Esophagus squamous epithelium (tissue), 5 donors: Measurements from ENCODE around the gene KERA. TPM values are rescaled to one million over a fixed set of nuclear protein-coding genes. Genes with fewer than 3 reads are reported as not detected.

ENCODE experiments used
- DNase-seq: peaks from one replicate; lab custom pipeline; 2025; lab: John Stamatoyannopoulos, UW
- H3K27ac ChIP-seq, 4 donors: fragments of 200-600 bp; sonication (generic); one replicate each; pipeline ENCODE4 v1.5.1; 2016 to 2019; ENCODE audit warnings: mild to moderate bottlenecking in 1 of 4
- H3K27me3 ChIP-seq, 4 donors: fragments of 200-600 bp; sonication (generic); 1 replicate in 3 of 4; 2 replicates in 1 of 4; pipeline versions ENCODE4 v1.5.1 to v1.6.0; 2017 to 2021; ENCODE audit warnings: antibody characterized with exemption in 1 of 4
- H3K36me3 ChIP-seq, 3 donors: fragments of 200-600 bp; sonication (generic); one replicate each; pipeline ENCODE4 v1.5.1; 2016 to 2019
- H3K4me1 ChIP-seq, 3 donors: fragments of 200-600 bp; sonication (generic); one replicate each; pipeline ENCODE4 v1.5.1; 2017 to 2019
- H3K4me3 ChIP-seq, 4 donors: fragments of 200-600 bp; sonication (generic); 1 replicate in 3 of 4; 2 replicates in 1 of 4; pipeline ENCODE4 v1.5.1; 2016 to 2019; ENCODE audit warnings: mild to moderate bottlenecking in 2 of 4, moderate library complexity in 1 of 4
- H3K9me3 ChIP-seq, 3 donors: fragments of 200-600 bp; sonication (generic); one replicate each; pipeline ENCODE4 v1.5.1; 2016 to 2019
- CTCF ChIP-seq, 6 experiments: fragments of 450-650 bp in 4 of 6; fragments of 200-600 bp in 2 of 6; sonication (generic) in 2 of 6; IDR thresholded peaks; one replicate each; pipeline ENCODE4 v1.5.1; 2016 to 2019; ENCODE audit warnings: antibody characterized with exemption in 6 of 6, mild to moderate bottlenecking in 4 of 6, moderate library complexity in 4 of 6
- POLR2A ChIP-seq, 4 donors: fragments of 450-650 bp; IDR thresholded peaks; one replicate each; pipeline ENCODE4 v1.6.1; 2017; ENCODE audit warnings: antibody characterized with exemption in 4 of 4, mild to moderate bottlenecking in 4 of 4, moderate library complexity in 3 of 4
- WGBS, 2 donors: methylation state at CpG; one replicate each; pipeline ENCODE4 v1.1.5; 2018; 5-methylcytosine and 5-hydroxymethylcytosine counted together
- intact Hi-C: fragments of 100-400 bp; cut with DNase I; formaldehyde crosslinking; loops from one replicate; pipeline ENCODE4 v1.15.0; 2022
- total RNA-seq, 4 donors: library from RNA; depleted of rRNA; stranded (reverse); fragments of >200 nt; gene quantifications; one replicate each; pipeline ENCODE4 v1.1.0, GENCODE V29; 2016
- donor health status: DM: yes; HTN: yes; CAD: no.

The KERA gene
- total RNA-seq, 4 donors from 2014 or later = not detected

GRCh38 chr12:91021076-91021475, 36.7 kb downstream of the KERA start:
- TF ChIP-seq CTCF (IDR thresholded peaks at IDR 0.05) (no peak), POLR2A (IDR thresholded peaks at IDR 0.05) (no peak)
- intact Hi-C loops = no loop called here
- peaks cover 0 to 4% (median 0%) of the 10 kb centered on the region in 3 donors for H3K4me1 ChIP-seq
- H3K36me3 ChIP-seq = no peaks in the 10 kb centered on the region
- DNase-seq = no peak
- no peak overlapping the region for H3K27ac ChIP-seq
- no peak overlapping the region for H3K4me3 ChIP-seq
- WGBS, 2 donors = 66 to 74% methylated on average over 2 of the region's 2 CpGs
- no peaks in the 10 kb centered on the region for H3K9me3 ChIP-seq
- no peaks in the 10 kb centered on the region for H3K27me3 ChIP-seq

GRCh38 chr12:91019455-91019854, 38.4 kb downstream of the KERA start:
- H3K9me3 ChIP-seq = no peaks in the 10 kb centered on the region
- peaks cover 0 to 4% (median 0%) of the 10 kb centered on the region in 3 donors for H3K4me1 ChIP-seq
- H3K4me3 ChIP-seq = no peak overlapping the region
- no peak for DNase-seq
- no peaks in the 10 kb centered on the region for H3K27me3 ChIP-seq
- WGBS, 2 donors = 86 to 92% methylated on average over 4 of the region's 4 CpGs
- no peak overlapping the region for H3K27ac ChIP-seq
- no peaks in the 10 kb centered on the region for H3K36me3 ChIP-seq
- intact Hi-C loops = no loop called here
- TF ChIP-seq POLR2A (IDR thresholded peaks at IDR 0.05) (no peak), CTCF (IDR thresholded peaks at IDR 0.05) (no peak)

- DNase-seq = no peak
- Histone ChIP-seq H3K4me3 (no peak overlapping the region), H3K9me3 (no peaks in the 10 kb centered on the region), H3K4me1 (peaks cover 0 to 4% (median 0%) of the 10 kb centered on the region in 3 donors), H3K27ac (peak overlapping the region in 1 of 4 donors; percentile 16), H3K36me3 (no peaks in the 10 kb centered on the region), H3K27me3 (no peaks in the 10 kb centered on the region)
- 51 to 66% methylated on average over 5 of the region's 5 CpGs for WGBS, 2 donors
- TF ChIP-seq POLR2A (IDR thresholded peaks at IDR 0.05) (no peak), CTCF (IDR thresholded peaks at IDR 0.05) (no peak)
- intact Hi-C loops = no loop called here
Observed at GRCh38 chr12:91017511-91018263, 40.1 kb downstream of the KERA start.

GRCh38 chr12:91017043-91017442, 40.8 kb downstream of the KERA start:
- Histone ChIP-seq H3K4me1 (peaks cover 0 to 4% (median 0%) of the 10 kb centered on the region in 3 donors), H3K27ac (no peak overlapping the region), H3K4me3 (no peak overlapping the region), H3K27me3 (no peaks in the 10 kb centered on the region), H3K36me3 (no peaks in the 10 kb centered on the region), H3K9me3 (no peaks in the 10 kb centered on the region)
- intact Hi-C loops = no loop called here
- WGBS, 2 donors = 70 to 77% methylated on average over 1 of the region's 1 CpG
- TF ChIP-seq CTCF (IDR thresholded peaks at IDR 0.05) (no peak), POLR2A (IDR thresholded peaks at IDR 0.05) (no peak)
- no peak for DNase-seq

GRCh38 chr12:91009319-91009950, 48.4 kb downstream of the KERA start:
- intact Hi-C loops = no loop called here
- WGBS, 2 donors = 83 to 86% methylated on average over 1 of the region's 1 CpG
- TF ChIP-seq POLR2A (IDR thresholded peaks at IDR 0.05) = no peak
- TF ChIP-seq CTCF (IDR thresholded peaks at IDR 0.05) = no peak
- Histone ChIP-seq H3K9me3 (no peaks in the 10 kb centered on the region), H3K4me1 (no peaks in the 10 kb centered on the region), H3K27me3 (no peaks in the 10 kb centered on the region), H3K4me3 (no peak overlapping the region), H3K36me3 (no peaks in the 10 kb centered on the region), H3K27ac (no peak overlapping the region)
- DNase-seq = no peak
